Vagina (tissue), 2 donors: ENCODE results near the gene PIAS4. TPM values are rescaled to one million over a fixed set of nuclear protein-coding genes. Genes with fewer than 3 reads are reported as not detected.

Source experiments
- DNase-seq, 2 donors: peaks; one replicate each; pipeline ENCODE4 v3.0.0-alpha.2; 2017; ENCODE audit errors: extremely low spot score in 2 of 2
- H3K27ac ChIP-seq: fragments of 200-600 bp; sonication (generic); one replicate; pipeline ENCODE4 v1.5.1; 2019
- H3K27me3 ChIP-seq: fragments of 200-600 bp; sonication (generic); one replicate; pipeline ENCODE4 v1.5.1; 2019
- H3K36me3 ChIP-seq, 2 donors: fragments of 200-600 bp; sonication (generic); one replicate each; pipeline ENCODE4 v1.5.1; 2017 to 2019
- H3K4me1 ChIP-seq: fragments of 200-600 bp; sonication (generic); one replicate; pipeline ENCODE4 v1.5.1; 2019
- H3K4me3 ChIP-seq, 2 donors: fragments of 200-600 bp; sonication (generic); 1 replicate in 1 of 2; 2 replicates in 1 of 2; pipeline ENCODE4 v1.5.1; 2016 to 2019
- H3K9me3 ChIP-seq: fragments of 200-600 bp; sonication (generic); one replicate; pipeline ENCODE4 v1.5.1; 2019
- CTCF ChIP-seq, 3 experiments: fragments of 450-650 bp in 2 of 3; fragments of 200-600 bp in 1 of 3; sonication (generic) in 1 of 3; IDR thresholded peaks; one replicate each; pipeline ENCODE4 v1.5.1; 2017 to 2019; ENCODE audit warnings: antibody characterized with exemption in 3 of 3, mild to moderate bottlenecking in 2 of 3, moderate library complexity in 2 of 3
- POLR2A ChIP-seq, 2 donors: fragments of 450-650 bp; IDR thresholded peaks; one replicate each; pipeline ENCODE4 v1.6.1; 2017; ENCODE audit warnings: antibody characterized with exemption in 2 of 2, mild to moderate bottlenecking in 2 of 2, moderate library complexity in 2 of 2
- POLR2AphosphoS5 ChIP-seq, 2 donors: sonication (generic); formaldehyde crosslinking; IDR thresholded peaks; one replicate each; pipeline ENCODE4 v1.9.0; 2017; ENCODE audit warnings: antibody characterized with exemption in 2 of 2, mild to moderate bottlenecking in 2 of 2, low read depth in 1 of 2; ENCODE audit not compliant: insufficient read depth in 1 of 2
- intact Hi-C: fragments of 100-400 bp; cut with DNase I; formaldehyde crosslinking; loops from one replicate; pipeline ENCODE4 v1.15.1; 2023
- total RNA-seq: library from RNA; depleted of rRNA; stranded (reverse); fragments of >200 nt; gene quantifications from one replicate; pipeline ENCODE4 v1.2.3, GENCODE V29; 2016

The PIAS4 gene
- total RNA-seq, 1 donor from 2014 or later: 14.0 TPM

GRCh38 chr19:4019578-4019977 lies 12.0 kb downstream of the PIAS4 start:
- Histone ChIP-seq H3K27me3 (no peaks in the 10 kb centered on the region), H3K4me3 (no peak overlapping the region), H3K27ac (peak overlapping the region; percentile 24), H3K36me3 (peaks cover 0 to 17% of the 10 kb centered on the region in 2 donors), H3K9me3 (no peaks in the 10 kb centered on the region), H3K4me1 (peaks cover 27% of the 10 kb centered on the region)
- TF ChIP-seq CTCF (IDR thresholded peaks at IDR 0.05) (no peak), POLR2A (IDR thresholded peaks at IDR 0.05) (no peak), POLR2AphosphoS5 (IDR thresholded peaks at IDR 0.05; ENCODE audit: insufficient read depth in 1 of 2, low read depth in 1 of 2) (no peak)
- no peak for DNase-seq
- intact Hi-C loops: no loop called here

GRCh38 chr19:4023600-4024398 lies 16.3 kb downstream of the PIAS4 start:
- no peak for DNase-seq
- no peak overlapping the region for H3K4me3 ChIP-seq
- H3K4me1 ChIP-seq: peaks cover 8% of the 10 kb centered on the region
- TF ChIP-seq POLR2AphosphoS5 (IDR thresholded peaks at IDR 0.05; ENCODE audit: insufficient read depth in 1 of 2, low read depth in 1 of 2) (no peak), POLR2A (IDR thresholded peaks at IDR 0.05) (no peak), CTCF (IDR thresholded peaks at IDR 0.05) (no peak)
- no peak overlapping the region for H3K27ac ChIP-seq
- no peaks in the 10 kb centered on the region for H3K27me3 ChIP-seq
- H3K36me3 ChIP-seq: peaks cover 0 to 11% of the 10 kb centered on the region in 2 donors
- H3K9me3 ChIP-seq: no peaks in the 10 kb centered on the region
- intact Hi-C loops: no loop called here

GRCh38 chr19:4025317-4025716 lies 17.8 kb downstream of the PIAS4 start:
- Histone ChIP-seq H3K9me3 (no peaks in the 10 kb centered on the region), H3K27ac (no peak overlapping the region), H3K36me3 (peaks cover 0 to 24% of the 10 kb centered on the region in 2 donors), H3K4me3 (no peak overlapping the region), H3K27me3 (no peaks in the 10 kb centered on the region), H3K4me1 (no peaks in the 10 kb centered on the region)
- no peak for DNase-seq
- TF ChIP-seq CTCF (IDR thresholded peaks at IDR 0.05) (no peak), POLR2AphosphoS5 (IDR thresholded peaks at IDR 0.05; ENCODE audit: insufficient read depth in 1 of 2, low read depth in 1 of 2) (no peak), POLR2A (IDR thresholded peaks at IDR 0.05) (no peak)
- intact Hi-C loops: no loop called here

- H3K9me3 ChIP-seq: no peaks in the 10 kb centered on the region
- intact Hi-C loops: no loop called here
- no peak for DNase-seq
- peaks cover 0 to 26% of the 10 kb centered on the region in 2 donors for H3K36me3 ChIP-seq
- H3K4me3 ChIP-seq: no peak overlapping the region
- no peaks in the 10 kb centered on the region for H3K4me1 ChIP-seq
- TF ChIP-seq POLR2A (IDR thresholded peaks at IDR 0.05): no peak
- no peak for TF ChIP-seq POLR2AphosphoS5 (IDR thresholded peaks at IDR 0.05; ENCODE audit: insufficient read depth in 1 of 2, low read depth in 1 of 2)
- no peak for TF ChIP-seq CTCF (IDR thresholded peaks at IDR 0.05)
- no peaks in the 10 kb centered on the region for H3K27me3 ChIP-seq
- H3K27ac ChIP-seq: no peak overlapping the region
These were observed 19.6 kb downstream of the PIAS4 start for GRCh38 chr19:4027146-4027545.
